IPS-NIHi11 (cell line): ENCODE data around the gene PRKCA.
"Not testable (repeated sequence)": the region's sequence is repeated elsewhere in the genome, so short reads cannot be mapped to it uniquely, and the experiment has no call there.

Source experiments
- DNase-seq: peaks from one replicate; pipeline ENCODE4 v3.0.0; 2012; ENCODE audit warnings: mixed read lengths, low spot score

PRKCA gene

GRCh38 chr17:66326476-66327047, 24.1 kb downstream of the PRKCA start:
- DNase-seq = no peak

- no peak for DNase-seq
These were observed 28.2 kb downstream of the PRKCA start for GRCh38 chr17:66330646-66331037.

DNA sequence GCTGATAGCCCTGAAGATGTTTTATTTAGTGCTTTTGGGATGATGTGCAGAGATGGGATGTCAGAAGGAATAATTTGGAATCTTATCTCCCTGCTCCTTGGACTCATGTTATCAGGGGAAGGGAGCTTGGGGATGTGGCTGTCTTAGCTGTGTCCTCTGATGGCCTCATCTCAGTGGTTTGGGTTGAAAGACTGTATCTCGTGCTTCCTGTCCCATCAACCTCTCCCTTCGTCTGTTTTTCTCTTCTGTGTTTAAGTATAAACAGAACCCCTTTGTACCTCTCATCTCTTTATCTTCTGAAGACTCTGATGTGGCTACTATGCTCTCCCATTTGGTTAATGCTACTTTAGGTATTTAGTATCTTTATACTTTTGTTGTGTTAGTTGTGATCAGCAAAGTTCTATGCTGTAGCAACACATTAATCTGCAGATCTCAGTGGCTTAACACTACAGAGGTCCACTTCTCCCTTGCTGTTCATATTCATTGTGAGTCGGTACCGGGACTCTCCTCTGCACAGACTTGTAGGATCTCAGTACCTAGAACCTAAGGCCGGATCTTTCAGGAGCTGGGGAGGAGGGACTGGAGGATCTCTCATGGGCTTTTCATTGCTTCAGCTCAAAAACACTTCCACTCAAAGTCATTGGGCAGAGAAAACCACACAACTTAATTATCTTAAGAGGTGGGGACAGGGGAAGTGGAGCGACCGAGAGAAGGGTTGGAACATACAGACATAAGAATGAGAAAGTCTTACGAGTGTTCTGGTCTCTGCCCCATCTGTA, 28.8 kb downstream of the PRKCA start:
- no peak for DNase-seq

- no peak for DNase-seq
These were observed 33.4 kb downstream of the PRKCA start for GRCh38 chr17:66335797-66336196.

DNA sequence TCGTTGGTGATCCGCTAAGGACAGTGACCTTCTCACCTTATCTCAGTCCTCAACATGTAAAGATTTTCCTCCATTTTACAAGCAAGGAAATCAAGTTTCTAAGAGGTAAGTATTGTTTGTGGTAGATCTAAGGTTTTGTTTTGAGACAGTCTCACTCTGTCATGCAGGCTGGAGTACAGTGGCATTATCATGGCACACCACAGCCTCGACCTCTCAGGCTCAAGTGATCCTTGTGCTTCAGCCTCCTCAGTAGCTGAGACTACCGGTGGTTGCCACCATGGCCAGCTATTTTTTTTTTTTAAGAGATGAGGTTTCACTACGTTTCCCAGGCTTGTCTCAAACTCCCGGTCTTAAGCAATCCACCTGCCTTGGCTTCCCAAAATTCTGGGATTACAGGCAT, 34.9 kb downstream of the PRKCA start:
- no peak for DNase-seq

DNA sequence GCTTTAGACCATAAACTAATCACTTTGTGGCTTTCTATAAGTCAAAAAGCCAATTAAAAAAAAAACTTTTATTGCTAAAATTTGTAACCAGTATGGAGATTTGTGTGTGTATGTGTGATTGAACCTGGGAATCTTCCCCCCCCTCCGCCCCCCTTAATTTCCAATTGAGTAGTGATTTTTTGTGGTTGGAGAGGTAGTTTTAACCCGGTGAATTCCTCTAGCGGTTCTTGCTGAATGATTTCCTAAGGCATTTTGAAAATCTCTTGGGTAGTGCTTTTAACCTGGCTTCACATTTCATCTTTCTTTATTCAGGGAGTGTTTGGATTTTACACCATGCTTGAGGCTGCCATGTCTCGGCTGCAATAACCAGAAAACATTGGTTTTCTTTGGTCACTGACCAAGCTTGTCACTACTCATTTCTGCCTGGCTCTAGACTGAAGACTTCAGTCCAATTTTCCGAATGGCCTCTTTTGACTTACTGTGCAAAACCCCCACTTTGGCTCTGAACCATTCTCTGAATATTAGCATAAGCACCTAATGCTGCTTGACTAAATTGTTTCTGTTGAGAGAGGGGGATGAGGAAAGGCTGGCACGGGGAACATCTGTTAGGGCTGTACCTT, 35.6 kb downstream of the PRKCA start:
- no peak for DNase-seq

GRCh38 chr17:66338937-66339336, 36.5 kb downstream of the PRKCA start:
- DNase-seq = no peak

DNA sequence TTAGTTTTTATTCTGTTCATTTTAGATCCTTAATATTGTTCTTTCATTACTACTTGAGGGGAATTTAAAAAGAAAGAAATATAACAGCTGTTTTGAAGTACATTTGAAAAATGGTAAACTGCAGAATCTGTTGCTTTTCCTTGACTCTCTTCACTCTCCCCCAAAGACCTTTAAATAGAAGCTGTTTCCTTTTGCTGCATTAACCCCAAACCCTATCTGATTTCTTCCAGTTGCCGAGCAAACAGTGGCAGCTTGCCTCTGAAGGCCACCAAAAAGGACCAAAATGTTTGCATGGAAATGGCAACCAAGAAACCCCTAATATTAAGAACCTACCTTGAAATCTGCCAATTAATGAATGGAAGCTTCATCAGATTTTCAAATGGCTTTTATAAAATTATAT, 37.1 kb downstream of the PRKCA start:
- DNase-seq = no peak

DNA sequence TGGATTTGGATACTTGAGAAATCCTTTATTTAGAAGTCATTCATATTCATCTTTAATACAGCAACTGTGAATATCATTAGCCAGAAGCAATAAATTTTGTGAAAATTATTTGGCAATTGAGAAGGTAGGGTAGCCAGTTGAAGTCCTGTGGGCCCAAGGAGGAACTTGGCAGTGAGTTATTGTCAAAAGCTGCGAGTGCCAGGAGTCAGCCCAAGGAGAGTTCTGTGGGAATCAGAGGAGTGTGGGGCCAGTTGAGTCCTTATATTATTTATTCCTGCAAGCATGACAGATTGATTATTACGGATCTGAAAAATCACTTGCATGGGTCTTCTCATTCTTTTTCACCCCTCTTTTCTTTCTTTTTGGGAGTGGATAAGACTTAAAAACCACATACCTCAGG, 38.3 kb downstream of the PRKCA start:
- DNase-seq = no peak

DNA sequence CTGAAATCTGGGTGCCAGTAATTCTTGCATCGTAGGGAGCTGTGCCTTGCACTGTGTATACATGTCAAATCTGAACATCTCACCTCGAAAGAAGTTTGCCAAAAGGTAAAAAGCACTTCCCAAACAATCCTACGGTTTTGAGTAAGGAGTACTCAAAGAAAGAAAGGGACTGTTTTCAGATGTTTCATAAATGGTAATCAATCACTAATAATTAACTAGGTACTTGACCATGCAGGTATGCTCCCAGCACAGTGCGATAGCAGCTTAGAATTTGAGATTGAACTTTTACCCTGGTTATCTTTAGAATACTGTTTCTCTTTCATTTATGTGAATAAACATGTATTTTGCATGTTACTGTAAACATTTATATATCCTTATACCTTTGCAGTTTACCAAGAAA, 39.0 kb downstream of the PRKCA start:
- no peak for DNase-seq

- DNase-seq = not testable (repeated sequence)
These were observed 39.9 kb downstream of the PRKCA start for GRCh38 chr17:66342263-66342662.

DNA sequence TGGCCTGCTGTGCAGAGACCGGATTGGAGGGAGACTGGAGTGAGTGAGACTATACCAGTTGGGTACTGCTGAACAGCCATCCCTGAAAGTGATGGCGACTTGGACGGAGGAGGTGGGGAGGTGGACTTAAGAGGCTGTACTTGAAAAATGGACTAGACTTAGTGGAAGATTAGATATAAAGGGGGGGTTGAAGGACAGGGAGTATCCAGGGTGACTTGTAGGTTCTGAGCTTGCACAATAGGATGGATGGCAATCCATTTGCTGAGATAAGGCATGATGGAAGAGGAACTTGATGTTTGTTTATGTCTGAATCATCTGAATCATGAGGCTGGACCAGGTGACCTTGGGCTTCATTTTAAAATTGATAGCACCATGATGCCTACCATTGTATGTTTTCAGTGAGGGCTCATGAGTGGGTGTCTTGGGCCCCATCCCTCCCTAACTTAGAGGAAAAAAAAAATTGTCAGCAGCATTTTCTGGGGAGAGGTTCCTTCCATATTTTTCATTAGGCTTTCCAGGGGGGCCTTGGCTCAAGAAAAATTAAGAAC, 41.2 kb downstream of the PRKCA start:
- DNase-seq = no peak

GRCh38 chr17:66344473-66344872, 42.1 kb downstream of the PRKCA start:
- no peak for DNase-seq

DNA sequence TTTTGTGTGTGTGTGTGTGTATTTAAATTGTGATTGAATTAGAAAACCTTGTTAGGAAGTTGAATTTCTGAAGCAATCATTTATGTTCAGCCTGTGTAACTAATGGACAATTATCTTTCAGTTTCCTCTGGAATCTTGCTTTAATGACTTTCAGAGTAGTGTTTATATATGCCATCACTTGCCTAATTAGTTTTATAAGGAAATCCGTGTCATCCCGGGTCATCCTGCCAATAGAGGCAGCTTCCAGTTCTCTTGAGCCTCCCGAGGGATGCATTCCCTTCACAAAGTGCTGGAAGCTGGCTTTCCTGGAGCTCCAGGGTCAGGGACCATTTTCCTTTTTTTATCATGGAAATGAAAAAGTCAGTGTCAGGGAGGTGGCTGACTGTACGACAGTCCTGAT, 42.9 kb downstream of the PRKCA start:
- no peak for DNase-seq

GRCh38 chr17:66345949-66346638, 43.7 kb downstream of the PRKCA start:
- DNase-seq = not testable (repeated sequence)

- no peak for DNase-seq
These were observed 45.5 kb downstream of the PRKCA start for GRCh38 chr17:66347661-66348514.

DNA sequence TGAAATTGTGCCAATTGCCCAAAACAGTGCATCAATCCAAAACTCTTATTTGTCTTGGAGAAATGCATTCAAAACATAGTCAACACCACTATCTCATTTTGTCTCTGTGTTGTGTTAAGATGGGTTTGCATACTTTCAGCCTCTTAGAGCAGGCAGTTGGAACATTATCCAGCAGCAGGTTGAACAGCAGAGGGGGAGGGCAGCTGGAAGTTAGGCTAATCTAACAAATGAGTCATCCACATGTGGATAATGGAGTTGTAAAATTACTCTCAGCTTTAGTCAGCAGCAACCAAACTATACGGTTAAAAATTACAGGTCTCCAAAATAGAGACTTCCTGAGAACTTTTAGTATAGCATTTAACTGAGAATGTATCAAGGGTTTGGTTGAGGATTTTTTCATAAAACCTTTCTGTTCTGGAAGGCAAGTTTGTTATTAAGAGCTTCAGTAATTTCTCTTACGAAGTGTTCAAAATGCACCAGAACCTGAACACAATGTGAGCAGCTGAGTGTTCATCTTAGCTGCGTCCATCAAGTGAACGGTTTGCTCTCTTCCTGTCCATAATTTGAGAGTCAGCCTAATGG, 46.3 kb downstream of the PRKCA start:
- no peak for DNase-seq

GRCh38 chr17:66349521-66350254, 47.3 kb downstream of the PRKCA start:
- no peak for DNase-seq

DNA sequence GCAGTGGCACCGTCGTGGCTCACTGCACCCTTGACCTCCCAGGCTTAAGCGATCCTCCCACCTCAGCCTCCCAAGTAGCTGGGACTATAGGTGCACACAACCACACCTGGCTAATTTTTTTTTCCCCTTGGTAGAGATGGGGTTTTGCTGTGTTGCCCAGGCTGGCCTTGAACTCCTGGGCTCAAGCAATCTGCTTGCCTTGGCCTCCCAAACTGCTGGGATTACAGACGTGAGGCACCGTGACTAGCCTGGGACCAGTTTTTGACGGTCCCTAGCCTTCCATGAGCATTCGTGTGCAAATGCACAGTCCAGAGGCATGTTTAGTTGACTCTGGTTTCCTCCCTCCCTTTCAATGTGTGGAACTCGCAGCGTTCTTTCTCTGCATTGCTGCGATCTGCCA, 48.2 kb downstream of the PRKCA start:
- not testable (repeated sequence) for DNase-seq

GRCh38 chr17:66351033-66351432, 48.6 kb downstream of the PRKCA start:
- DNase-seq = no peak

GRCh38 chr17:66351701-66352100, 49.3 kb downstream of the PRKCA start:
- no peak for DNase-seq
